Ammon's horn (tissue), 1 donor: ENCODE data around the gene RRP9.
"Not testable (repeated sequence)": the region's sequence is repeated elsewhere in the genome, so short reads cannot be mapped to it uniquely, and the experiment has no call there.

Experiments used
- DNase-seq: peaks from one replicate; pipeline ENCODE4 v3.0.0-alpha.2; 2016; ENCODE audit warnings: low spot score

Gene RRP9

DNA sequence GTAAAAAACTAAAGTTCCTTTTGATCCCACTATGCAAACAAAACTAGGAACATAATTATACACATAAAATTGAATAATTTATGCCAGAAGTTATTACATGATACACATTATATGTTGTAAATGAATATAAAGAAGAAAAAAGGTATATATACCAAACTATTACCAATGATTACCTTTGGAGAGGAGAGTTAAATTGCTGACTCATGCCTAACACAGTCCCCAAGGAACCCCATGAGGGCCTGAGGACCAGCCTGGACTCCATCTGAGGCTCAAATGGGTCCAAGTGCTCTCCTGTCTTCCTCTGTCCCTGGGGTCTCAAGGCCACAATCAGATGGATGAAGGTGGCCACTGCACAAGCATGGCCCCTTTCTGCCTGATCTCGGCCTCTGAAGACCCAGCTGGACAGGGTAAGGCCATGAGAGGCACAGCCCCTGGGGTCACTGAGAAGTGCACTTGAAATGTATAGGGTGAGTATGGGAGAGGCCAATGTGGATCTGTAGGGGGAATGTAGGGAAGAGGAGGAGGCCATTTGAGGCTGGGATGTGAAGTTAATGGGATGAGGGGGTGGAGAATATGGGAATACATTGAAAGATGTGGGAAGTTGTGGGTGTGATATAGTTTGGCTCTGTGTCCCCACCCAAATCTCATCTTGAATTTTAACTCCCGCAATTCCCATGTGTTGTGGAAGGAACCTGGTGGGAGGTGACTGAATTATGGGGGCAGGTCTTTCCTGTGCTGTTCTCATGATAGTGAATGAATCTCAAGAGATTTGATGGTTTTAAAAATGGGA, 37.5 kb downstream of the RRP9 start:
- DNase-seq = no peak

DNA sequence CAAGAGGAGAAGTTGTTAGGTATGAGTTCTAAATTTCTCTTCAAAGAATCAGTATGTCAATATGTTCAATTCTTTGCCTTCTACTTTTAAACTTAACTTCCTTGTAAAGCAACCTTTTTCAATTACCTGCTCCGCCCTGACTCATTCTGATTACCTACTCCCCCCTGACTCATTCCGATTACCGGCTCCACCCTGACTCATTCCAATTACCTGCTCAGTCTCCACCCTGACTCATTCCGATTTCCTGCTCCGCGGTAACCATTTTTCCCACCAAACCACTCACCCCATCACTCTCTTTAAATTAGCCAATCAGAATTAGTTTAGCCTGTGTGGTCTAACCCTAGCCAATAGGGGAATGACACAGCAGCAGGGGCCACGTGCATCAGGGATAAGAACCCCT, 39.3 kb downstream of the RRP9 start:
- DNase-seq = not testable (repeated sequence)

DNA sequence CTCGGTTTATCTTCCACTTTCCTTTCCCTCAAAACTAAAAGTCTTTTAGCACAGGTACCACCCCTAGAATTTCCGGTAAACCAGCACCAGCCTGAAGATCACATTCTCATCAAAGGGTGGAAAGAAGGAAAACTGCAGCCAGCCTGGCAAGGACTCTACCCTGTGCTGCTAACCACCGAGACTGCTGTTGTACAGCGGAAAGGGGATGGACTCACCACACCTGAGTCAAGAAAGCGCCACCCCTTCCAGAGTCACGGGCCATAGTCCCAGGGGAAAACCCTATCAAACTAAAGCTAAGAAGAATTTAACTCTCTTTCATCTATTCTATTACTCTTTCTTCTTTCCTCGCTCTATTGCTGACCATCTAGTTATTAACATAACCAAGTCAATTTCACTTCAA, 41.7 kb downstream of the RRP9 start:
- not testable (repeated sequence) for DNase-seq

DNA sequence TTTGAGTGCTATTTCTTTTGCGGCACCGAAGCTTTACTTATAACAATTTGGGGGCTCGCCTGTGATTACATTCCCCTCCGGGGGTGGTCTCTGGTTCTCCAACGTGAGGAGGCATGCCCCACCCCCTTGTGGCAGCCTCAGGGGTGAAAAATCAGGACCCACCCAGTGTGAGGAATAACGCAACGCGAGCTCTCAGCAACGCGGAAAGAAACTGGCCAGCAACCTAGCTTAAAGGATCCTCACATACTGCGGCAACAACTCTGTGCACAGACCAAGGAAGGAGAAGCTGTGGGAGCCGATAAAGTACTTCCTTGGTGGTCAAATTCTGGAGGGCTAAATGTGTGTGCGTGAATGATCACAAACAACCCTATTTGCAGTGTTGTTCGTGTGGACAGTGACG, 44.3 kb downstream of the RRP9 start:
- no peak for DNase-seq

DNA sequence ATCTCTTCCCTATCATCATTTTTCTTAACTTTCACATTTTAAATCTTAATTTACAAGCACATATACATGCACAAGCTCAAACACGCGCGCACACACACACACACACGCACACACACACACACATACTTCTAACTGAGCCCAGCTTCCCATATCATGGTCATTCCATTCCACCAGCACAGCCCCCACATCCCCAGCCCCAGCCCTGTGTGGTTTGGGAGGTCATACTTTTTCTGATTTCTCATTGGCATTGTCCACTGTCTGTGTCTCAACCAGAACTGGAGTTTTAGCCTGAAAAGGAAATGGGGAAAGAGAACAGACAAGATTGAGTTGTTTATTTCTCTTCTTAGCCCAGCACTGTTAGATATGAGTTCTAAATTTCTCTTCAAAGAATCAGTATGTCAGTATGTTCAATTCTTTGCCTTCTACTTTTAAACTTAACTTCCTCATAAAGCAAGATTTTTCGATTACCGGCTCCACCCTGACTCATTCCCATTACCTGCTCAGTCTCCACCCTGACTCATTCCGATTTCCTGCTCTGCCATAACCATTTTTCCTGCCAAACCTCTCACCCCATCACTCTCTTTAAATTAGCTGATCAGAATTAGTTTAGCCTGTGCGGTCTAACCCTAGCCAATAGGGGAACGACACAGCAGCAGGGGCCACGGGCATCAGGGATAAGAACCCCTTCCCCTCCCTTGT, 44.9 kb downstream of the RRP9 start:
- DNase-seq = no peak

DNA sequence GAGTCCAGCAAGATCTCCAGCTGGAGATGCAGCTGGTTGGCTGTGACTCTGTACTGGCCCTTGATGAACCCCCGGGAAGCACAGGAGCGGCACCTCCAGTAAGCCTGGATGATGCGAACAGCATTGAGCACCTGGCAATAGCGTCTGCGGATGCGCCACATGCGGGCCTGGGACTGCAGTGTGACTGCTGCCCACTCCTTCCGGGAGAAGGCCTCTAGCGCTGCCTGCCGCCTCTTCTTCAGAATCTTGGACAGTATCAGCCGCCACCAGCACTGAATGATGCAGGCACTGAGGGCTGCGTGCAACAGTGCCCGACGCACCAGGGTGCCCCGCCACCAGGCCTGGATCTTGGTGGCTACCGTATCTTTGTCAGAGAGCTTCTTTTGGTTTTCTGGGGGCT, 46.8 kb downstream of the RRP9 start:
- DNase-seq = no peak

DNA sequence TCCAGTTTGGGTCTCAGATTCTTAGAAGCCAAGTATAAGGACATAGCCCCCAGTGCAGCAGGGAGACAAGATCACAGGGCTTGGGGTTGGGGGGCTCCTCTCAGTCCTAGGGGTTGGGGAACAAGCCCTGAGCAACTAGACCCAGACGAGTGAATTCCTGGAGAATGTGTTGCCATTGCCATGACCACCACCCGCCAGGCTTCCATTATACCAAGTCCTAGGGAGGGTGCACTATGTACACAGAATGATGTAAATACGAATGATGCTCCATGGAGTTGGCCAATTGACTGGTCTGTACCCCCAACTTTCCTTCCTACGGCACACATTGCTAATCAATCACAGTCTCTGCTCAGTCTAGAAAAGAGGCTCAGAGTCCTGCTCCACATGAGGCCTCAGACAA, 47.3 kb downstream of the RRP9 start:
- DNase-seq = no peak

DNA sequence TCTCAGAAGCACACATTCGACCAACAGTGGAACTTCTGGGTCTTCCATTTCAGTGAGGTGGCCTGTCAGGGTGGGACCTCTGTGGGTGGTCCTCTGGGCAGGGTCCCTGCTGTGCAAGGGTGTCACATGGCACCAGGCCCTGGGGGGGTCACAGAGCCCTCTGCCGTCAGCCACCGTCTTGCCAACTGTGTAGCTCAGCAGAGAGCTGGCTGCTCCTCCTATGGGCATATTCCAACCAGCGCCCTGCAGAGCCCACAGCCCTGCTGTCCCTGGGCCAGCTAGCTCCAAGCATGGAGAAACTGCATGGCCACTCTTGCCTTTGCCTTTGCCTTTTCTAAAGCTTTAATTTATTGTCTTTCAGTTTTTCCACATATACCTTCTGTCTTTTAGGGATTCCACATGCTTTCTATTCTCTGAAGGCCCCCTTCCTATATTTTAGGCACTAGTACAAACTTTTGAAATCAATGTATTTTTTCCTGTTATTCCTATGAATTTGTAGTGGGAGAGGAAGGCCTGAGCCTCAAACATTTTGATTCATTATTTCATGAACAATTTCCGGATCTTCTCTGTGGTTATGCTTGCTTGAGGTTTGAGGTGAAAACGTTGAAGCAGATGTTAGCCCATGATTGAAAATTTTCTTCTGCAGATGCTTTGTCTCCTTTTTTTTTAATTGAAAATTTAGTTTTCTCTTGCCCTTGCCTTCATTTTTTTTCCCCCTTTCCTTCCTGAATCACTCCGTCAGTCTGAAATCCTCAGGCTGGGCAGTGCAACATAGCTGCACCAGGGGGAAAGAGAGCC, 50.3 kb downstream of the RRP9 start:
- DNase-seq = no peak

DNA sequence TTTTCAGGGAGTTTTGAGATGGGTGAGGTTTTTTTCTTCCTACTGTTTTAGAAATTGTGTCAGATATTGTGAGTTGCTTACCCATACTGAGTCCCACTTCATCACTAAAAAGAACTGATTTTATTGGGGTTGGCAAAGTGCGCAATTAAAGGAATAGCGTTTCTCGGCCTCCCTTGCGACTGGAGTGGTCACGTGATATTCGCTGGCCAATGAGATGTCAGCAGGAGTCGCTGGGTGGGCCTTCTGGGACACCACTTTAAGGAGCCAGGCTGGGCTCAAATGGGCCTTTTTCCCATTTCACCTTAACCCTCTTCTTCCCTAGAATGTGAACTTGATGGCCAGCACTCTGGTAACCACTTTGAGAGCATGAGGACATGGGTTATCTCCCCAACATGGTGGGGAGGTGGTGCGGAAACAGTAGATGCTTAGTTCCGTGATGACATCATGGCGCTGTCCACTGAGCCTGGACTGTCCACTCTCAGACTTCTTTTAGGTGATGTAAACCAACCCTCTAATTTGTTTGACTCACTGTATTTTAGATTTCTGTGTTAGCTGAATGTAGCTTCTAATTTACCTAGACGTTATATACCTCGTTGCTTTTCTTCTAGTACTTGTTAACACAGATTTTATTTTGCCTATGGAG, 53.1 kb downstream of the RRP9 start:
- no peak for DNase-seq

DNA sequence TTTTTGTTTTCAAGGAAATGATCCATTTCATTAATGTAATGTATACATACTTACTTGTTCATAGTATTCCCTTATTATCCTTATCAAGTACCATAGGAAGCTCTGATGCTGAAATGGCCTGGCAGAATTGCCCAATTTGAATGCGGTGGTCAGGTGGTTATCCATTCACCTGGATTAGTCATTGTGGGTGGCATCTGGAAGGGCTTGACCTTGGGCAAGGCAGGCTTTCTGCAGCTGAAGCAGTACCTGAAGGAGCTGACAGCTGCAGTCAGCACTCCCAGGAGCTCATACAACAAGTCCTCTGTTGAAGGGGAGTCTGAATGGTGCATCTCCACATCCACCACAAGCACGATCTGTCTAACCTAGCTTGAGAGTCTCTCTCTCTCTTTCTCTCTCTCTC, 54.1 kb downstream of the RRP9 start:
- no peak for DNase-seq

DNA sequence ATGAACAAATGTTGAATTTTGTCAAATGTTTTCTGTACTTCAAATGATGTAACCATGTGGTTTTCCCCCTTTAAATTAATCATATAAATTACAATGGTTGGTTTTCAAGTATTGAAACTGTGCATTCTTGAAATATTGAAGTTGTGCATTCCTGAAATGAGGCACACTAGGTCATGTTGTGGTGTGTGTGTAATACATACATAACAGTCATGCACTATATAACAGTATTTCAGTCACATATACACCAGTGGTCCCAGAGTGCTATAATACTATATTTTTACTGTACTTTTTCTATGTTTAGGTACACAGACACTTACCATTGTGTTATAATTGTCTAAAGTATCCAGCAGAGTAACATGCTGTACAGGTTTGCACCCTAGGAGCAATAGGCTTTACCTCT, 55.3 kb downstream of the RRP9 start:
- no peak for DNase-seq
